ENCODE measurements around the gene SDR9C7.
"Not testable (repeated sequence)": the region's sequence is repeated elsewhere in the genome, so short reads cannot be mapped to it uniquely, and the experiment has no call there.

The SDR9C7 gene

DNA sequence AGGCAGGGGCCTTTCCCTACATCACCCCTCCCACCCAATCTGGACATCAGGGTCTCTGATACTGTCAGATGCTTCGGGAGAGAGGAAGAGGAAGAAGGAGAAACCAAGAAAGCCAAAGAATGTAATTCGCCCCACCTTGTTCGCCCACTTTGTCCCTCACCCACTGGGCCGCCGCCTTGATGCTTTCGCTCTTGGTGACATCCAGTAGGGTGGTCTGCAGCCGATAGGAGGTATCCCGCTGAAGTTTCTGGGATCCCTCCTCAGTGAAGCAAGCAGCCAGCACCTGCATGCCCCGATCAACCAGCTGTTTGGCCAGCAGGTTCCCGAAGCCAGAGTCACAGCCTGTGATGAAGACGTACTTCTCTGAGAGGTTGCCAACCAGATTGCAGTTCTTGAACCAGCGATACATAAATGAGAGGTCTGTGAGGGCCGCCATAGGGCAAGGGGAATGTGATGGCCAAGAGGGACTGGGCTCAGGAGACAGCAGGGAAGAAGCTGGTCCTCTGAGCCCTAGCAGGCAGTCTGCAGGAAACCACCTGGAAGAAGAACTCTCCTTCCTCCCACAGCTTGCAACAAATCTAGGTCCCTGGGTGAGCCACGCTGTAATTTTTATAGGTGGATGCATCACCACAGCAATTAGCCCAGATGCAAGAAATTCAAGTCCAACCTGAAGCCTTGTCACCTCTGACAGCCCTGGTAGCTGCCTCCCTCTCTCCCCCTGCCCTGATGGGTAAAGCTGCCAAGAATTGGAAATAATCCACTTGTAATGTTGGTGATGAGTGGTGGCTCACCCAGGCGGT, at the start of gene SDR9C7:
Gene SDR9C7, minus strand, starts transcription at position 583 of the 800 bp plus-strand sequence. Its CDS starts 147 bp downstream, at position 436.
- DNase-seq: no peak

DNA sequence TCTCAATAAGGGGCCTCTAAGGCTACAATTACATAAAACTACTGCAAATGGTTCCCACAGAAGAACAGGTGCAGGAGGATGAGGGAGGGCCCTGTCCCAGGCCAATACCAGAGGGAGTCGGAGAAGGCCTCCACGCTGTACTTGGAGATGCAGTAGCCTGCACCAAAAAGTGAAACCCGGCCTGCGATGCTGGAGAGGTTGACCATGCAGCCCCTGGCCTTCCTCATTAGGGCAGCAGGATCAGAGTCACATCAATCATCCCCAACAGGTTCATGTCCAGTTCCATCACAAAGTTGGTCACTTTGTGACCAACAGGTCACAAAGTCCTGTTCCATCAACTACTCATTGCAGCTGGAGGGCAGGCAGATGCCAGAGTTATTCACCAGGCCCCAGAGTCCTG, 49.2 kb upstream of the SDR9C7 start:
- DNase-seq: no peak

DNA sequence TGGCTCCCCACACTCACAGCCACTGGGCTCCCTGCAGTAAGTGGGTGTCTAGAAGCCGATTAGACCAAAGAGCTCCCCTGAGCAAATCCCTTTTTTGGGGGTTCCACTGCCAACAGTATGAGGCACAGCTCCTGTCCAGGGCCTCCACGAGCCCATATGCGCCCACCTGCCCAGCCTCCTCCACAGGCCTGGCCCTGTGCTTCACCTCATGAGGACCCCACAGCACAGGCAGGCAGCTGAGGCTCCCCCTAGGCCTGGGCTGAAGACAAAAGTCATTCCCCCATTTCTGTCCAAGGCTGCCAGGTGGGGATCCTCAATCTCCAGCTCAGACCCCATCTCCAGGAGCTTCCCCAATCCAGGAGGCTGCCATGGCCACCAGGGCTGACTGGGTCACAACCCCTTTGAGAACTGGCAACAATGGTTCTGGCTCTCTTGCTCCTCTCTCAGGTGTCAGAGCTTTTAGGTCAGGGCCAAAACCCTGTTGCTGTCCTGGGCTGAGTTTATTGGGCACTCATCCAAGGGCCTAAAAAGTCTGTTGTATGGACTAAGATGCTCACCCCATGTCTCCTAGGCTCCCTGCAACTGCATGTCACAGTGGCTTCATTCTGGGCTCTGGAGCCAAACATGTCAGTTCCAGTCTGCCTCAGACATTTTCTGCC, 48.5 kb upstream of the SDR9C7 start:
- DNase-seq: not testable (repeated sequence)

DNA sequence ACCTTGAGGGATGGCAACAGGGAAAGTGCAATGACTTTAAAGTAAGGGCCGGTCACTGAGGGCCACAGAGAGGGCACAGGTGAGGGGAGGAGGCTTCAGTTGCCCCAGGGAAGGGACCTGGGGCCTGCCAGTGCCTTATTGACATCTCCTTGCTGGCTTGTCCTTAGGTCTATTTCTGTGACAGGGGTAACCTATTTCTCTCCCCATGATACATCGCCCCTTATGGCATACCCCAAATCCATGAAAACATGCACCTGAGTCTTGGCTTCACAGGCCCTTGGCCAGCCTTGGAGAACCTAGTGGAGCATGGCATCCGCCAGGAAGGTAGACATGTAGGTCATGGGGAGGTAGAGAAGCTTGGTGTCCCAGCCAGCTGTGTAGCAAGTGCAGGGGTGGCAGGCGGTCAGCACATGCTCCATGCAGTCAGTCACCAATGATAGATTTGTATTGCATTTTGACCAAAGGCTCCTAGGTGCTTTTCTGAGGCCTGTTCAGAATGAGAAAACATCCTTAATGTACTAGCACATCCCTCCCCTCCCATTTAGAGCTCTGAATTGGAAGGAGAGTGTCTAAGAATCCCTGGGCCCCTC, 46.8 kb upstream of the SDR9C7 start:
- no peak for DNase-seq

DNA sequence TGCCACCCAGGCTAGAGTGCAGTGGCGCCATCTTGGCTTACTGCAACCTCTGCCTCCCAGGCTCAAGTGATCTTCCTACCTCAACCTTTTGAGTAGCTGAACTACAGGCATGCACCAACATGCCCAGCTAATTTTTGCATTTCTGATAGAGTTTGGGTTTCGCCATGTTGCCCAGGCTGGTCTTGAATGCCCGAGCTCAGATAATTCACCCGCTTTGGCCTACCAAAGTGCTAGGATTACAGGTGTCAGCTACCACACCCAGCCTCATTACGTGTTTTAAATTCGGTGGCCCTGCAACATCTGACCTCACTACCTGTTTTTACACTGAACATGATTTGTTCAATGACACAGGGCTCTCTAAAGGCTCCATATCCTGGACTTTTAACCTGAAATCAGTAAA, 46.1 kb upstream of the SDR9C7 start:
- no peak for DNase-seq

DNA sequence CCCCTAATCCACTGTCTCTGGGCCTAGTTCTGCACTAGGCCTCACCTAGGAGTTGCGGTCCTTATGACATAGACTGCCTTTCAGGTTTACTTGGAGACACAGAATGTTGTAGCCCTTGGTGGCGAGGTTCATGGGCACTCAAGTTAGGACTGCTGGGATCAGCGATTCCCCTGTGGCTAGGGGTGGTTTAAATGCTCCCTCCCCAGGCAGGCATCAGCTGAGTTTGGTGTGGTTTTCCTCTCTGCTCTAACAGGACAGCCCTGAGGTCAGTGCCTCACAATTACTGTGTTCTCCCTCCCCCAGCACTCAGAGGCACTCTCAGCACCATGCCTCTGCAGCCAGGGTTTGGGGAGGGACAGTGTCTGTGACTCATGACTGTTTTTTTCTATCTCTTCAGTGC, 45.4 kb upstream of the SDR9C7 start:
- no peak for DNase-seq

DNA sequence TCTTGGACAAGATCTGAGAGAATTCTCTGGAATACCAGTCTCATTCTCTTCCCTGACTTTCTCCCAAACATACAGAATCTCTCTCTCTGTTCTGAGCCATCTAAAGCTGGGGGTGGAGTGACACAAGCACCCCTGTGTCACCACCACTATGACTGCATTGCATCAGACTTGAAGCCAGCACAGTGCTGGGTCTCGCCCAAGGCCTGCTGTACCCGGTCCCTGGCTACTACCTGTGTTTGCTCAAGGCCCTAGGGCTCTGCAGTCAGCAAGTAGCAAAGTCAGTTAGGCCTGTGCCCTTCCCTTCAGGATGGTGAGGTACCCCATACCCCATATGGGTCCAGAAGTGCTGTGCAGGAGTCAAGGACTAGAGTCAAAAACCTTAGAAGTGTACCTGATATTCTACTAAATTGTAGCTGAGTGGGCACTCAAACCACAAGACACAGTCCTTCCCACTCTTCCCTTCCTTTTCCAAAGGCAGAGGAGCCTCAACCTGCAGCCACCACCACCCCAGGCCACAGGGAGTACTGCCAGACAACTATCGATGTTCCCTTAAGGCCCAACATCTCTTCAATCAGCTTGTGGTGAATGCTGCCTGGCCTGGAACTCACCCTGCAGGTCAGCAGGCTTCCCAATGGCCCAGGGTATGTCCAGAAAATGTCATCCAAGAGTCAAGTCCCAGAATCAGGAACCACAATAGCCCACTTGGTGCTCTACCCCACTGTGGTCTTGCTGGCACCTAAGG, 44.4 kb upstream of the SDR9C7 start:
- no peak for DNase-seq

DNA sequence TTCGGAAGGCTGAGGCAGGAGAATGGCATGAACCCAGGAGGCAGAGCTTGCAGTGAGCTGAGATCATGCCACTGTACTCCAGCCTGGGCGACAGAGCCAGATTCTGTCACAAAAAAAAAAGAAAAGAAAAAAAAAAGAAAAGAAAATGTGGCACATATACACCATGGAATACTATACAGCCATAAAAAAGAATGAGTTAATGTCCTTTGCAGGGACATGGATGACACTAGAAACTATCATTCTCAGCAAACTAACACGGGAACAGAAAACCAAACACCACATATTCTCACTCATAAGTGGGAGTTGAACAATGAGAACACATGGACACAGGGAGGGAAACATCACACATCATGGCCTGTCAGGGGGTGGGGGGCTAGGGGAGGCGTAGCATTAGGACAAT, 43.2 kb upstream of the SDR9C7 start:
- DNase-seq: not testable (repeated sequence)

DNA sequence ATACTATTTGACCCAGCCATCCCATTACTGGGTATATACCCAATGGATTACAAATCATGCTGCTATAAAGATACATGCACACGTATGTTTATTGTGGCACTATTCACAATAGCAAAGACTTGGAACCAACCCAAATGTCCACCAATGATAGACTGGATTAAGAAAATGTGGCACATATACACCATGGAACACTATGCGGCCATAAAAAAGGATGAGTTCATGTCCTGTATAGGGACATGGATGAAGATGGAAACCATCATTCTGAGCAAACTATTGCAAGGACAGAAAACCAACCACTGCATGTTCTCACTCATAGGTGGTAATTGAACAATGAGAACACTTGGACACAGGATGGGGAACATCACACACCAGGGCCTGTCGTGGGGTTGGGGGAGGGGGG, 40.0 kb upstream of the SDR9C7 start:
- DNase-seq: not testable (repeated sequence)

DNA sequence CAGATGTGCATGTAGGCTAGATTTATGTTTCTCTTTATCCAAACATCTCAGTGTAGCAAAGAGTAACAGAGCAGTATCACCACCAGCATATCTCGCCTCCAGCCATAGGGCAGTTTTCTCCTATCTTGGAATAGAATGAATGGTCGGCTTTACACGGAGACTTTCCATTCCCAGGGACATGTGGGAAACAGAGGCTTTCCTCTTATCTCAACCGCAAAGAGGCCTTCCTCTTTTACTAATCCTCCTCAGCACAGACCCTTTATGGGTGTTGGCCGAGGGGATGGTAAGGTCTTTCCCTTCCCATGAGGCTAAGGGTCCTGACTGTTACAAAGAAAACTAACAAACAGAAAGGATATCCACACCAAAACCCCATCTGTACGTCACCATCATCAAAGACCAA, 34.7 kb upstream of the SDR9C7 start:
- not testable (repeated sequence) for DNase-seq

DNA sequence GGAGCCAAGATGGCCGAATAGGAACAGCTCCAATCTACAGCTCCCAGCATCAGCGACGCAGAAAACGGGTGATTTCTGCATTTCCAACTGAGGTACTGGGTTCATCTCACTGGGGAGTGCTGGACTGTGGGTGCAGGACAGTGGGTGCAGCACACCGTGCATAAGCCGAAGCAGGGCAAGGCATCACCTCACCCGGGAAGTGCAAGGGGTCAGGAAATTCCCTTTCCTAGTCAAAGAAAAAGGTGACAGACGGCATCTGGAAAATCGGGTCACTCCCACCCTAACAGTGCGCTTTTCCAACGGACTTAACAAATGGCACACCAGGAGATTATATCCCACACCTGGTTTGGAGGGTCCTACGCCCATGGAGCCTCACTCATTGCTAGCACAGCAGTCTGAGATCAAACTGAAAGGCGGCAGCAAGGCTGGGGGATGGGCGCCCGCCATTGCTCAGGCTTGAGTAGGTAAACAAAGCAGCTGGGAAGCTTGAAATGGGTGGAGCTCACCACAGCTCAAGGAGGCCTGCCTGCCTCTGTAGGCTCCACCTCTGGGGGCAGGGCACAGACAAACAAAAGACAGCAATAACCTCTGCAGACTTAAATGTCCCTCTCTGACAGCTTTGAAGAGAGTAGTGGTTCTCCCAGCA, 31.9 kb upstream of the SDR9C7 start:
- DNase-seq: not testable (repeated sequence)

DNA sequence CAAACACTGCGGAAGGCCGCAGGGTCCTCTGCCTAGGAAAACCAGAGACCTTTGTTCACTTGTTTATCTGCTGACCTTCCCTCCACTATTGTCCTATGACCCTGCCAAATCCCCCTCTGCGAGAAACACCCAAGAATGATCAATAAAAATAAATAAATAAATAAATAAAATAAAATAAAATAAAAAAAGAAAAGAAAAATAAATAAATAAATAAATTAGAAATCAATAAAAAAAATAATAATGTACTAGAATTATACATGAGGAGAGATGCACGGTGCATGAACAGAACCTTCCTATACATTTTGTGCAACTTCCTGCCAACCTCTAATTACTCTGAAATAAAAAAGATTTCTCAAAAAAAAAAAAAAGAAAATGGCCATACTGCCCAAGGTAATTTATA, 30.9 kb upstream of the SDR9C7 start:
- not testable (repeated sequence) for DNase-seq

DNA sequence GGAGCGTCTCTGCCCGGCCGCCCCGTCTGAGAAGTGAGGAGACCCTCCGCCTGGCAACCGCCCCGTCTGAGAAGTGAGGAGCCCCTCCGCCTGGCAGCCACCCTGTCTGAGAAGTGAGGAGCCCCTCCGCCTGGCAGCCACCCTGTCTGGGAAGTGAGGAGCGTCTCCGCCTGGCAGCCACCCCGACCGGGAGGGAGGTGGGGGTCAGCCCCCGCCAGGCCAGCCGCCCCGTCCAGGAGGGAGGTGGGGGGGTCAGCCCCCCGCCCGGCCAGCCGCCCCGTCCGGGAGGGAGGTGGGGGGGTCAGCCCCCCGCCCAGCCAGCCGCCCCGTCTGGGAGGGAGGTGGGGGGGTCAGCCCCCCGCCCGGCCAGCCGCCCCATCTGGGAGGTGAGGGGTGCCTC, 29.3 kb upstream of the SDR9C7 start:
- not testable (repeated sequence) for DNase-seq

DNA sequence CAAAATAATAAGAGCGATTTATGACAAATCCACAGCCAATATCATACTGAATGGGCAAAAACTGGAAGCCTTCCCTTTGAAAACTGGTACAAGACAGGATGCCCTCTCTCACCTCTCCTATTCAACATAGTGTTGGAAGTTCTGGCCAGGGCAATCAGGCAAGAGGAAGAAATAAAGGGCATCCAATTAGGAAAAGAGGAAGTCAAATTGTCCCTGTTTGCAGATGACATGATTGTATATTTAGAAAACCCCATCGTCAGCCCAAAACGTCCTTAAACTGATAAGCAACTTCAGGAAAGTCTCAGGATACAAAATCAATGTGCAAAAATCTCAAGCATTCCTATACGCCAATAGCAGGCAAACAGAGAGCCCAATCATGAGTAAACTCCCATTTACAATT, 28.0 kb upstream of the SDR9C7 start:
- not testable (repeated sequence) for DNase-seq

DNA sequence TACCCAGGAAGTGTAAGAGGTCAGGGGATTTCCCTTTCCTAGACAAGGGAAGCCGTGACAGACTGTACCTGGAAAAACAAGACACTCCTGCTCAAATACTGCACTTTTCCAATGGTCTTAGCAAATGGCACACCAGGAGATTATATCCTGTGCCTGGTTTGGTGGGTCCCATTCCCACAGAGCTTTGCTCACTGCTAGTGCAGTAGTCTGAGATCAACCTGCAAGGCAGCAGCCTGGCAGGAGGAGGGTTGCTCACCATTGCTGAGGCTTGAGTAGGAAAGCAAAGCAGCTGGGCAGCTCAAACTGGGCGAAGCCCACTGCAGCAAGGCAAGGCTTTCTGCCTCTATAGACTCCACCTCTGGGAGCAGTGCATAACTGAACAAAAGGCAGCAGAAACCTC, 24.2 kb upstream of the SDR9C7 start:
- DNase-seq: no peak

DNA sequence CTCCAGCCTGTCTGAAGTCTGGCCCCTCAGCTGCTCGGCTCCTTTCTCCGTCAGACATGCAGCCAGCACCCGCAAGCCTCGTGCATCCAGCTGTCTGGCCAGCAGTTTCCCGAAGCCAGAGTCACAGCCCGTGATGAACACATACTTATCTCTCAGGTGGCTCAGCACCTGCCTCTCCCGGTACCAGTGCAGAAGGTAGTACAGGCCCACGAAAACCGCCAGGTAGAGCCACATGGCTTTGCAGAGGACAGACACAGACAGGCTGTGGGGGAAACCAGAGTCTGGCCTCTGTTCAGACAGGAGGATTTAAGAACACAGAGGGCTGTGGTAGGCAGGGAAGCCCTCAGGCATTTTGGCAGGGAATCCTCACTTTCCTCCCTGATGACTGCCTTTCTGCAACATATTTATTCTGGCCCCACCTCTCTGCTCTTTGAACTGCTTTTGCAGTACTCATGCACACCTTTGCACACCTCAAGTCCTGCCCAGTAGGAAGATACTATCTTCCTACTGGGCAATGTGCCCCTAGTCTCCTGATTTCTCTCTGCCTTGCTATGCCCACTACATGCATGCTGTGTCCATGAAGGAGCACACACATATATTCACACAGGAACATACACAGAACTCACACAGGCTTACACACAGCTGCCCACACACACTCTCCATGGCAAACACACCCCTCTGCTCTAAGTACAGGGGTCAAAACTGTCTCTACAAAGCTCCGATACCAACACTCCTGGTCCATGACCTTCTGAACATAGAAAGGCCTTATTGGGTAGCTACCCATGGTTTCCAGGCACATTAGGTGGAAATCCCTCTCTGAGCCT, 23.2 kb upstream of the SDR9C7 start, which contains the start of gene RDH16:
Gene RDH16, minus strand, starts transcription at position 380 of the 824 bp plus-strand sequence. Its CDS starts 146 bp downstream, at position 234.
- DNase-seq: no peak

DNA sequence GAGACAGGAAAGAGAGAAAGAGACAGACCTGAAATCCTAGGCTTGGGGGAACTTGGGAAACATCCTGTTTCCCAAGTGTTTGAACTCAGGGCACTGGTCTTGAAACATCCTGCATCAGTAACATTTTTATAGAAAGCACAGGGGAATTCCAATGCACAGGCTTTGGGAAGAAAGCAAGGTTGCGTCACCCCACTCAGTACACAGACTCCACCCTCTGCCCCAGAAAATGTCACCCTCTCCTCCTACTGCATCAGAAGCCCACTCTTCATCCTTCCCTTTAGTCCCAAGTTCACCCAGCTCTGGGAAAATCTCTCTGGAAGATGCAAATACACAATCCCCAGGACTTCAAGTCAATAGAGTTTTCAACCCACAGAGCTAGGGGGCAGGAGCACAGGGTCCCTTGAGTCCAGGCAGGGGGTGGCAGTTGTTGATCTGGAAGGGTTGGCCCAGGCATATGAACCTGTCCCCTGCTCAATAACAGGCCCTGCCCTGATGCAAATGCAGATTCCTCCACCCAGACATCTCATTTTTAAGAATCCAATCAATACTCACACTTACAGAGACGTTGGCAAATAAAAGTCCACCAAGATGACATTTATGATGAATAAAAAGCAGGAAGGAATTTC, 21.5 kb upstream of the SDR9C7 start:
- DNase-seq: no peak

DNA sequence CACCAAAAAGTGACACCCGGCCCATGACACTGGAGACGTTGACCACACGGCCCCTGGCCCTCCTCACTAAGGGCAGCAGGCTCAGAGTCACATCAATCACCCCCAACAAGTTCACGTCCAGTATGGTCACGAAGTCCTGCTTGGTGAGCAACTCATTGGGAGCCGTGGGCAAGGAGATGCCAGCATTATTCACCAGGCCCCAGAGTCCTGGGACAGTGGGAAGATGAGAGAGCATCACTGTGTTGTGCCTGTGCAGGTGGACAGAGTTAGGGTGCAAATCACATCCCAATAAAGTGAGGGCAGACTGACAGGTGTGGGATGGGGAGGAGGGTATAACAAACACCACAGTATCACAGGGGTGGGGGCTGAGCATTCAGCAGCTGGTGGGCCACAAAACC, 20.7 kb upstream of the SDR9C7 start:
- no peak for DNase-seq

DNA sequence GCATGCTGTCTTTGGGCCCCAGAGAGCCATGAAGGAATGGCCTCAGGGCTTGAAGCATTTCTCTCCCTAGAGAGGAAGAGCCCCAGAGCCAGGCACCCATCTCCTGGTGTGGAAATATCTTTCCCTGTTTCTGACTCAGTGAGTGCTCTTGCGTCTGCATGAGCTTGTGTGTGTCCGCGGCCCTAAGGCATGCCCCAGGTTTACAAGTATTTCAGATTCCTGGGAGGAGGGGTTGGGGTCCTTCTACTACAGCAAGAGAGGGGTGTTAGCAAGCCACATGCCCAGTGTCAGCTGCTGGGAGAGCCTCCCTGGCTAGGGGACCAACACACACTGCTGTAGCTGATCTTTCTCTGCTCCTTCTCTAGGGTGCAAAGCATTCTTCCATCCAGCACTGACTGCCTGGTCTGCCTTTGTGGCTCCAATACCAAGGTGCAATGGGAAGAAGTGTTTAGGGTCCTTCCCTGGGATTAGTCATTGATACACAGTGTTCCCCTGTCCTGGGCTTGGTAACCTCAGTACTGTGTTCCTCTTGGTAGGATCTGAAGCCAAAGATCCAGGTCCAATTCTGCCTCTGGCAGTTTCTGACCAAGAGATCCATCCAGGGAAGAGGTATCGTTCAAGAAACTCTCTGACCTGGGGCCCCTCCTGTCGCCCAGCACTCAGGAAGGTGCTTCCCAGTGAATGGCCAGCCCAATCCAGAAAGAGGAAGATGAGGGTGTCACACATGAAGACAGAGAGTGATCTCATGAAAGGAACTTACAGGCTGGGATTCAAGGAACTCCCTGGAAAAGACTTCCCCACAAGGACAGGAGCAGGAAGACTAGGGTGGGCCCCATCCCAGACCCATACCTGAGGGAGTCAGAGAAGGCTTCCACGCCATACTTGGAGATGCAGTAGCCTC, 20.1 kb upstream of the SDR9C7 start:
- DNase-seq: no peak

DNA sequence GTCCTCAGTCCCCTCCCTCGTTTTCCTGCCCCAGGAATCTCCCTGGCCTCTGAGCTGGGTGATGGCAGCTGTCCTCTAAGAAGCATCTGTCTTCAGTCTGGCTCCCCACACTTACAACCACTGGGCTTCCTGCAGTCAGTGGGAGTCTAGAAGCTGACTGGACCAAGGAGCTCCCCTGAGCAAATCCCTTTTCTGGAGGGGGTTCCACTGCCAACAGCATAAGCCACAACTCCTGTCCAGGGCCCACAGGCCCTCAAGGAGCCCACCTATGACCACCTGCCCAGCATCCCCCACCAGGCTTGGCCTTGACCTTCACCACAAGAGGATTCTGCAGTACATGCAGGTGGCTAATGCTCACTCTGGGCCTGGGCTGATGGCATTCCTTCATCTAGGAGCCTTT, 19.1 kb upstream of the SDR9C7 start:
- no peak for DNase-seq
